Neural progenitor cell (in vitro differentiated cells): Measurements from ENCODE around the gene C1orf21. TPM values are rescaled to one million over a fixed set of nuclear protein-coding genes. Genes with fewer than 3 reads are reported as not detected.

Source experiments
- DNase-seq: peaks from one replicate; pipeline ENCODE4 v3.0.0-alpha.2; 2016; ENCODE audit warnings: low spot score
- H2AFZ ChIP-seq: fragments of 200-600 bp; sonication (generic); replicated peaks from 2 replicates; pipeline ENCODE4 v1.6.1; 2016; ENCODE audit warnings: antibody characterized with exemption
- H3F3A ChIP-seq: fragments of 200-600 bp; sonication (generic); 2 replicates; pipeline ENCODE4 v1.6.1; 2016; ENCODE audit warnings: antibody characterized with exemption, low read depth
- H3K27ac ChIP-seq: fragments of 200-600 bp; sonication (generic); 2 replicates; pipeline ENCODE4 v1.5.1; 2016; ENCODE audit warnings: mild to moderate bottlenecking
- H3K27me3 ChIP-seq: fragments of 200-600 bp; sonication (generic); 2 replicates; pipeline ENCODE4 v1.6.1; 2016; ENCODE audit warnings: mild to moderate bottlenecking, moderate library complexity
- H3K36me3 ChIP-seq: fragments of 200-600 bp; sonication (generic); 2 replicates; pipeline ENCODE4 v1.5.1; 2016
- H3K4me1 ChIP-seq: fragments of 200-600 bp; sonication (generic); 2 replicates; pipeline ENCODE4 v1.6.1; 2016; ENCODE audit warnings: mixed run types
- H3K4me2 ChIP-seq: fragments of 200-600 bp; sonication (generic); 2 replicates; pipeline ENCODE4 v1.6.1; 2016
- H3K4me3 ChIP-seq: fragments of 200-600 bp; sonication (generic); 2 replicates; pipeline ENCODE4 v1.5.1; 2016
- H3K79me2 ChIP-seq: fragments of 200-600 bp; sonication (generic); 2 replicates; pipeline ENCODE4 v1.6.1; 2016; ENCODE audit warnings: low read depth
- H3K9ac ChIP-seq: fragments of 200-600 bp; sonication (generic); 2 replicates; pipeline ENCODE4 v1.6.1; 2016
- H3K9me3 ChIP-seq: fragments of 200-600 bp; sonication (generic); 2 replicates; pipeline ENCODE4 v1.5.1; 2016; ENCODE audit warnings: low read depth
- H4K20me1 ChIP-seq: fragments of 200-600 bp; sonication (generic); 2 replicates; pipeline ENCODE4 v1.6.1; 2016; ENCODE audit warnings: low read depth
- H3K27ac Mint-ChIP-seq: 3 replicates; pipeline ENCODE4 v1.8.0; 2021; ENCODE audit warnings: mixed read lengths
- H3K27me3 Mint-ChIP-seq: 2 replicates; pipeline ENCODE4 v1.8.0; 2022; ENCODE audit warnings: low read depth, mild to moderate bottlenecking, inconsistent platforms, moderate library complexity, mixed read lengths; ENCODE audit not compliant: insufficient read depth
- H3K36me3 Mint-ChIP-seq: 3 replicates; pipeline ENCODE4 v1.8.0; 2021; ENCODE audit warnings: mixed read lengths
- H3K4me1 Mint-ChIP-seq: 3 replicates; pipeline ENCODE4 v1.8.0; 2021; ENCODE audit warnings: mixed read lengths
- H3K4me3 Mint-ChIP-seq: 3 replicates; pipeline ENCODE4 v1.8.0; 2021; ENCODE audit warnings: mild to moderate bottlenecking, moderate library complexity, mixed read lengths
- H3K9me3 Mint-ChIP-seq: 3 replicates; pipeline ENCODE4 v1.8.0; 2020; ENCODE audit warnings: mixed read lengths
- EZH2 ChIP-seq: fragments of 200-600 bp; sonication (generic); IDR thresholded peaks from 2 replicates; pipeline ENCODE4 v1.6.1; 2017; ENCODE audit warnings: antibody characterized with exemption, mild to moderate bottlenecking, moderate library complexity
- EZH2phosphoT487 ChIP-seq: fragments of 200-600 bp; sonication (generic); IDR thresholded peaks from 2 replicates; pipeline ENCODE4 v1.6.1; 2017; ENCODE audit warnings: antibody characterized with exemption
- total RNA-seq: library from RNA; depleted of rRNA; stranded (reverse); fragments of >200 nt; gene quantifications from 2 replicates; pipeline ENCODE4 v1.2.3, GENCODE V29; 2015; ENCODE audit warnings: low replicate concordance
- TF ChIP-seq, protein P1 (sequence below): fragments of 200-600 bp; sonication (generic); IDR thresholded peaks from 2 replicates; pipeline ENCODE4 v1.5.1; 2017; ENCODE audit warnings: antibody characterized with exemption, mild to moderate bottlenecking

C1orf21 gene
- total RNA-seq, 1 donor from 2014 or later: 117 TPM

DNA sequence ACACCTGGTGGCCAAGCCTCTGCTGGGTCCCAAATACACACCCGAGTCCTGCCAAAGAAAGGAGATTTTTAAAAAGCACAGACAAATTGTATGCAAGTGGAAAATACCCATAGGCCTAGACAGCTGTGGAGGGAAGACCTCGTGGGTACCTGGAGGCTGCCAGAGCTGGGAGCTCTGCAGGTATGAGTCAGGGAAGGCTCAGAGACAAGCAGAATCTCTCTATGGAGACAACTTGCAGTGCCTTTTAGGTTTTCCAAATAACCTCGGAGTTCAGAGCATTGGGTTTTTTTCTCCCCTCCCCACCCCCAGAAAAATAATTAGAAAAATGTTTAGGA lies 240.1 kb downstream of the C1orf21 start:
- Mint-ChIP-seq H3K27me3 (peaks cover 5% of the 10 kb centered on the region), H3K36me3 (peaks cover 7% of the 10 kb centered on the region), H3K4me1 (no peaks in the 10 kb centered on the region), H3K9me3 (no peaks in the 10 kb centered on the region), H3K4me3 (no peak overlapping the region), H3K27ac (no peak overlapping the region)
- Histone ChIP-seq H3K9me3 (no peaks in the 10 kb centered on the region), H3F3A (peaks cover 8% of the 10 kb centered on the region), H3K4me1 (peaks cover 14% of the 10 kb centered on the region), H4K20me1 (no peaks in the 10 kb centered on the region), H3K36me3 (no peaks in the 10 kb centered on the region), H3K4me2 (no peak overlapping the region), H3K79me2 (no peaks in the 10 kb centered on the region), H3K27me3 (no peaks in the 10 kb centered on the region), H3K4me3 (no peak overlapping the region), H3K27ac (no peak overlapping the region), H3K9ac (no peak overlapping the region), H2AFZ (no peak overlapping the region)
- no peak for DNase-seq
- TF ChIP-seq, protein P1, sequence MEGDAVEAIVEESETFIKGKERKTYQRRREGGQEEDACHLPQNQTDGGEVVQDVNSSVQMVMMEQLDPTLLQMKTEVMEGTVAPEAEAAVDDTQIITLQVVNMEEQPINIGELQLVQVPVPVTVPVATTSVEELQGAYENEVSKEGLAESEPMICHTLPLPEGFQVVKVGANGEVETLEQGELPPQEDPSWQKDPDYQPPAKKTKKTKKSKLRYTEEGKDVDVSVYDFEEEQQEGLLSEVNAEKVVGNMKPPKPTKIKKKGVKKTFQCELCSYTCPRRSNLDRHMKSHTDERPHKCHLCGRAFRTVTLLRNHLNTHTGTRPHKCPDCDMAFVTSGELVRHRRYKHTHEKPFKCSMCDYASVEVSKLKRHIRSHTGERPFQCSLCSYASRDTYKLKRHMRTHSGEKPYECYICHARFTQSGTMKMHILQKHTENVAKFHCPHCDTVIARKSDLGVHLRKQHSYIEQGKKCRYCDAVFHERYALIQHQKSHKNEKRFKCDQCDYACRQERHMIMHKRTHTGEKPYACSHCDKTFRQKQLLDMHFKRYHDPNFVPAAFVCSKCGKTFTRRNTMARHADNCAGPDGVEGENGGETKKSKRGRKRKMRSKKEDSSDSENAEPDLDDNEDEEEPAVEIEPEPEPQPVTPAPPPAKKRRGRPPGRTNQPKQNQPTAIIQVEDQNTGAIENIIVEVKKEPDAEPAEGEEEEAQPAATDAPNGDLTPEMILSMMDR: no peak
- no peak for TF ChIP-seq EZH2
- no peak for TF ChIP-seq EZH2phosphoT487

DNA sequence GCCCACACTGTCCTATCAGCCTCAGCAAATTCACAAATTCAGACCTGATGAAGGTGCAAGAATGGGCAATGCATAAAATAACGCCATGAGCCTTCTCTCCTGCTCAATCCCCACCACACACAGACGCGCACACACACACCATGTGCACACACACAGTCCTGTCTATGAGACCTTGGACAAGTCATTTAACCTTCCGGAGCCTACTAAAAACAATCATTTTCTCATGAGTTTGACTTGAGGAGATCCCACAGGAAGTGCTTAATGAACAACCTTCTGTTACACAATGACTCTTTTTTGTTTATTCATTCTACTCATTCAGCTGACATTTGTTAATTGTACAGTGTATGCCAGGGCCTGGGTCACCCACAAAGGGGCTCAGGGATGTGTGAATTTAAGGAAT lies 242.4 kb downstream of the C1orf21 start:
- H3K27me3 Mint-ChIP-seq: peaks cover 6% of the 10 kb centered on the region
- TF ChIP-seq EZH2 (no peak), EZH2phosphoT487 (no peak)
- TF ChIP-seq, protein P1: no peak
- H3K27ac Mint-ChIP-seq: no peak overlapping the region

DNA sequence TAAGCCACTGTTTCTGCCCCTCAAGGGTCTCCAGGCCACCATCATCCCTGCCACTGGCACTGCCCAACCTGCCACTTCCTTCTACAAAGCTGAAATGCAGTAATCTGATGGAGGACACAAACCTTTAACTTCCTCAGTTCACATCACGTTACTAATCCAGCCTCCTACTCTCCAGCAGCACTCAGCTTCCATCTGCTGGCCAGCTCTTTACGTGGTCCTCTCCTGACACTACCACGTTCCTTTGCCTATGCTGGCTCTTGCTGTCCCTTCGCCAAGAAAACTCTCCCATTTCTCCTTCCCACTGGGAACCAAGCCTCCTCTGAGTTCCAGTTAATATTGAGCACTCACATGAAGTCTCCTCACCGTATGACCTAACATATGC lies 243.8 kb downstream of the C1orf21 start:
- TF ChIP-seq EZH2: no peak
- TF ChIP-seq EZH2phosphoT487: no peak
- TF ChIP-seq, protein P1: no peak
- peaks cover 8% of the 10 kb centered on the region for H3K27me3 Mint-ChIP-seq
- no peak overlapping the region for H2AFZ ChIP-seq
- no peak for DNase-seq
- no peak overlapping the region for H3K27ac ChIP-seq
- peaks cover 2% of the 10 kb centered on the region for H3K36me3 Mint-ChIP-seq
- H3F3A ChIP-seq: peaks cover 12% of the 10 kb centered on the region
- no peak overlapping the region for H3K4me3 ChIP-seq
- H3K4me1 ChIP-seq: peaks cover 30% of the 10 kb centered on the region
- no peak overlapping the region for H3K27ac Mint-ChIP-seq
- no peaks in the 10 kb centered on the region for H3K79me2 ChIP-seq
- H3K9me3 ChIP-seq: no peaks in the 10 kb centered on the region
- no peak overlapping the region for H3K9ac ChIP-seq
- no peaks in the 10 kb centered on the region for H3K36me3 ChIP-seq
- H3K4me1 Mint-ChIP-seq: no peaks in the 10 kb centered on the region
- H3K4me3 Mint-ChIP-seq: no peak overlapping the region
- H4K20me1 ChIP-seq: no peaks in the 10 kb centered on the region
- H3K9me3 Mint-ChIP-seq: peaks cover 6% of the 10 kb centered on the region
- H3K27me3 ChIP-seq: no peaks in the 10 kb centered on the region
- no peak overlapping the region for H3K4me2 ChIP-seq

More for the DNA sequence above, 242.4 kb downstream of the C1orf21 start:
- Histone ChIP-seq H3K79me2 (no peaks in the 10 kb centered on the region), H4K20me1 (no peaks in the 10 kb centered on the region), H3K9ac (no peak overlapping the region), H3F3A (peaks cover 8% of the 10 kb centered on the region), H2AFZ (no peak overlapping the region), H3K4me2 (no peak overlapping the region), H3K27me3 (no peaks in the 10 kb centered on the region), H3K9me3 (no peaks in the 10 kb centered on the region), H3K4me1 (peaks cover 20% of the 10 kb centered on the region), H3K36me3 (no peaks in the 10 kb centered on the region), H3K4me3 (no peak overlapping the region), H3K27ac (no peak overlapping the region)
- H3K4me1 Mint-ChIP-seq: no peaks in the 10 kb centered on the region
- H3K9me3 Mint-ChIP-seq: no peaks in the 10 kb centered on the region
- no peak for DNase-seq
- H3K4me3 Mint-ChIP-seq: no peak overlapping the region
- H3K36me3 Mint-ChIP-seq: peaks cover 2% of the 10 kb centered on the region
